B cell (primary cell): Measurements from ENCODE around the gene MICU2.

Experiments
- EZH2 ChIP-seq: IDR thresholded peaks from 2 replicates; pipeline ENCODE4 v1.6.1; 2012; ENCODE audit warnings: borderline replicate concordance, low read depth, mild to moderate bottlenecking, moderate library complexity, low read length; ENCODE audit not compliant: insufficient read depth, poor library complexity, severe bottlenecking
- TF ChIP-seq, protein P1 (sequence below): fragments of 200-600 bp; IDR thresholded peaks from one replicate; pipeline ENCODE4 v1.8.0; 2022; ENCODE audit warnings: antibody characterized with exemption, mild to moderate bottlenecking

DNA sequence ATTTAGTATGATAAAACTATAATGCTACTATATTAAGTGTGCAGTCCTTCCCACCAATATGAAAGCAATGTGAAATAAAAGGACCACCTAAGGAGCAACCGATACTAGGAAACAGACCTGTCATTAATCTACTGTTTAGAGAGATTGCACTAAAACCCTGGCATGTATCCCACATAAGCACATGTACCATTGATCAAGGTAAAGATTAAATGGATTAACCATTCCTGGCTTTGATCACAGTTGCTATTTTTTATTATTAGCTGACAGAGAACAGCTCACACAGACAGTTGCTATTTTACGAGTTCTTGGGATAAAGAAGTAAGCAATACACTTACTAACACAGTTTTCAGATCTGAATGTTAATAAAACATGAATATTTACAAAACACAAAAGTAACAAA lies 87.2 kb downstream of the MICU2 start:
- TF ChIP-seq, protein P1, sequence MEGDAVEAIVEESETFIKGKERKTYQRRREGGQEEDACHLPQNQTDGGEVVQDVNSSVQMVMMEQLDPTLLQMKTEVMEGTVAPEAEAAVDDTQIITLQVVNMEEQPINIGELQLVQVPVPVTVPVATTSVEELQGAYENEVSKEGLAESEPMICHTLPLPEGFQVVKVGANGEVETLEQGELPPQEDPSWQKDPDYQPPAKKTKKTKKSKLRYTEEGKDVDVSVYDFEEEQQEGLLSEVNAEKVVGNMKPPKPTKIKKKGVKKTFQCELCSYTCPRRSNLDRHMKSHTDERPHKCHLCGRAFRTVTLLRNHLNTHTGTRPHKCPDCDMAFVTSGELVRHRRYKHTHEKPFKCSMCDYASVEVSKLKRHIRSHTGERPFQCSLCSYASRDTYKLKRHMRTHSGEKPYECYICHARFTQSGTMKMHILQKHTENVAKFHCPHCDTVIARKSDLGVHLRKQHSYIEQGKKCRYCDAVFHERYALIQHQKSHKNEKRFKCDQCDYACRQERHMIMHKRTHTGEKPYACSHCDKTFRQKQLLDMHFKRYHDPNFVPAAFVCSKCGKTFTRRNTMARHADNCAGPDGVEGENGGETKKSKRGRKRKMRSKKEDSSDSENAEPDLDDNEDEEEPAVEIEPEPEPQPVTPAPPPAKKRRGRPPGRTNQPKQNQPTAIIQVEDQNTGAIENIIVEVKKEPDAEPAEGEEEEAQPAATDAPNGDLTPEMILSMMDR: no peak
- no peak for TF ChIP-seq EZH2
